Ishikawa (cell line): ENCODE measurements around the gene CCDC97.

Source experiments
- CEBPB ChIP-seq: IDR thresholded peaks from 2 replicates; pipeline ENCODE4 v1.6.1; 2012
- CREB1 ChIP-seq: IDR thresholded peaks from 2 replicates; pipeline ENCODE4 v1.6.1; 2012; ENCODE audit warnings: low read depth
- EGR1 ChIP-seq: IDR thresholded peaks from 2 replicates; pipeline ENCODE4 v1.6.1; 2012
- EP300 ChIP-seq: IDR thresholded peaks from 2 replicates; pipeline ENCODE4 v1.6.1; 2012; ENCODE audit warnings: borderline replicate concordance
- MAX ChIP-seq: IDR thresholded peaks from 2 replicates; pipeline ENCODE4 v1.6.1; 2012
- RAD21 ChIP-seq: IDR thresholded peaks from 2 replicates; pipeline ENCODE4 v1.6.1; 2012; ENCODE audit warnings: low read depth
- REST ChIP-seq: IDR thresholded peaks from 2 replicates; pipeline ENCODE4 v1.6.1; 2012; ENCODE audit warnings: low read depth, mild to moderate bottlenecking
- TAF1 ChIP-seq: IDR thresholded peaks from 2 replicates; pipeline ENCODE4 v1.6.1; 2012; ENCODE audit warnings: low read depth, mild to moderate bottlenecking

GRCh38 chr19:41269571-41269970 is 40.4 kb upstream of the CCDC97 start:
- TF ChIP-seq EP300: no peak
- no peak for TF ChIP-seq REST
- TF ChIP-seq CEBPB: no peak
- no peak for TF ChIP-seq MAX
- no peak for TF ChIP-seq RAD21
- TF ChIP-seq CREB1: no peak
- TF ChIP-seq TAF1: no peak
- TF ChIP-seq EGR1: no peak
